Measurements from ENCODE around the gene CARD19.

Gene CARD19

GRCh38 chr9:93132946-93133680 is 37.1 kb downstream of the CARD19 start:
- no peak for TF ChIP-seq CTCF (IDR thresholded peaks at IDR 0.05; ENCODE audit: low read depth, low read length, missing control alignments)
- DNase-seq (ENCODE audit: low read depth): peak; percentile 72
- peak overlapping the region; percentile 72 for H3K4me3 ChIP-seq (ENCODE audit: low read depth, low read length)
- in situ Hi-C loops (cut with HindIII; ENCODE audit: low sequenced_read_pairs): no loop called here

DNA sequence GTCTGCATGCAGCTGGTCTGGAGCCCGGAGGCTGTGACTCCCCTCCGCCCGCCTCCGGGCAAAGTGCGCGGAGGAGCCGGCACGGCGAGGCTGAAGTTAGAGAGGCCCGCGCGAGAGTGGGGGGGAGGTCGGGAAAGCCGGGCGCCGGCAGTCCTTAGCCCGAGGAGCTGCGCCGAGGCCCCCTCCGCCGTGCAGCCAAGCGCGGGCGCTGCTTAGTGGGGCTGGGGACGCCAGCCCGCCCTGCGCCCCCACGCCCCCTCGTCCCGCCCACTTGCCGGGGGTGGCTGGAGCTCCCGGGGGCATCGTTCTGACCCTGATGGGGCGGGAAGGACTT is 37.6 kb downstream of the CARD19 start:
- peak overlapping the region; percentile 72 for H3K4me3 ChIP-seq (ENCODE audit: low read depth, low read length)
- in situ Hi-C loops (cut with HindIII; ENCODE audit: low sequenced_read_pairs): no loop called here
- TF ChIP-seq CTCF (IDR thresholded peaks at IDR 0.05; ENCODE audit: low read depth, low read length, missing control alignments): no peak
- DNase-seq (ENCODE audit: low read depth): no peak

- no peak for TF ChIP-seq CTCF (IDR thresholded peaks at IDR 0.05; ENCODE audit: low read depth, low read length, missing control alignments)
- H3K4me3 ChIP-seq (ENCODE audit: low read depth, low read length): peak within 1 kb of the TSS; percentile 72
- in situ Hi-C loops (cut with HindIII; ENCODE audit: low sequenced_read_pairs): no loop called here
- DNase-seq (ENCODE audit: low read depth): no peak
These were observed 38.2 kb downstream of the CARD19 start, which contains the start of gene NINJ1 for GRCh38 chr9:93134015-93134739. NINJ1 (minus strand) TSS chr9:93134251; CDS start chr9:93134217, 34 bp downstream.

- no peak for TF ChIP-seq CTCF (IDR thresholded peaks at IDR 0.05; ENCODE audit: low read depth, low read length, missing control alignments)
- no peak for DNase-seq (ENCODE audit: low read depth)
- in situ Hi-C loops (cut with HindIII; ENCODE audit: low sequenced_read_pairs): no loop called here
- H3K4me3 ChIP-seq (ENCODE audit: low read depth, low read length): peak overlapping the region; percentile 72
These were observed 38.9 kb downstream of the CARD19 start for GRCh38 chr9:93134740-93135444.

GRCh38 chr9:93136011-93136440 is 40.0 kb downstream of the CARD19 start:
- in situ Hi-C loops (cut with HindIII; ENCODE audit: low sequenced_read_pairs): no loop called here
- no peak for DNase-seq (ENCODE audit: low read depth)

More at GRCh38 chr9:93136011-93136440, 40.0 kb downstream of the CARD19 start:
- TF ChIP-seq CTCF (IDR thresholded peaks at IDR 0.05; ENCODE audit: low read depth, low read length, missing control alignments): no peak
- H3K4me3 ChIP-seq (ENCODE audit: low read depth, low read length): no peak overlapping the region

Measured in astrocyte of the cerebellum (primary cell).